Measurements from ENCODE around the gene LRBA. TPM values are rescaled to one million over a fixed set of nuclear protein-coding genes. Genes with fewer than 3 reads are reported as not detected.

Gene LRBA
- total RNA-seq, 1 donor from 2014 or later: 28.2 TPM

DNA sequence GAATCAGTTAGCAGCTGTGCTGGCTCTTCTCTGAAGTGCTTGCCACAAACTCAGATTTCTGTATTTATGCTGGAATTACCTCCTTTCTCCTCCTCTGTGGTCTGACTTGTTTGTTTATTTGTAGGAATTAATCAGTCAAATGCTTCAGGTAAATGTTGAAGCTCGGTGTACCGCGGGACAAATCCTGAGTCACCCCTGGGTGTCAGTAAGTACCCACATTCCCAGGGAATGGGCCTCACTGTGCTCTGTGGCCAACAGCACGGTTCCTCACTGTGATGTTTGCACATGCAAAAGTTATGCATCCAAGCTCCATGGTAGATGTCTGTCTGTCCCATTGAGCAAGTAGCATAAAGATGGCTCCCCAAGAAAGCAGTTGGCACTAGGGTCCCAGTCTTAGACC lies 766.9 kb downstream of the LRBA start:
- Mint-ChIP-seq H3K9me3 (no peaks in the 10 kb centered on the region), H3K4me3 (no peak overlapping the region), H3K27ac (ENCODE audit: unreplicated experiment) (no peak overlapping the region), H3K36me3 (ENCODE audit: low read depth) (peaks cover 35% of the 10 kb centered on the region), H3K27me3 (ENCODE audit: low read depth) (no peaks in the 10 kb centered on the region), H3K4me1 (peaks cover 11% of the 10 kb centered on the region)
- TF ChIP-seq CTCF (conservative IDR thresholded peaks at IDR 0.05): no peak
- no peak for DNase-seq (ENCODE audit: low read depth, low spot score)

GRCh38 chr4:150247184-150247583 lies 767.9 kb downstream of the LRBA start:
- Mint-ChIP-seq H3K36me3 (ENCODE audit: low read depth) (peaks cover 32% of the 10 kb centered on the region), H3K9me3 (no peaks in the 10 kb centered on the region), H3K4me1 (peaks cover 11% of the 10 kb centered on the region), H3K4me3 (no peak overlapping the region), H3K27me3 (ENCODE audit: low read depth) (no peaks in the 10 kb centered on the region), H3K27ac (ENCODE audit: unreplicated experiment) (no peak overlapping the region)
- DNase-seq (ENCODE audit: low read depth, low spot score): no peak
- TF ChIP-seq CTCF (conservative IDR thresholded peaks at IDR 0.05): no peak

DNA sequence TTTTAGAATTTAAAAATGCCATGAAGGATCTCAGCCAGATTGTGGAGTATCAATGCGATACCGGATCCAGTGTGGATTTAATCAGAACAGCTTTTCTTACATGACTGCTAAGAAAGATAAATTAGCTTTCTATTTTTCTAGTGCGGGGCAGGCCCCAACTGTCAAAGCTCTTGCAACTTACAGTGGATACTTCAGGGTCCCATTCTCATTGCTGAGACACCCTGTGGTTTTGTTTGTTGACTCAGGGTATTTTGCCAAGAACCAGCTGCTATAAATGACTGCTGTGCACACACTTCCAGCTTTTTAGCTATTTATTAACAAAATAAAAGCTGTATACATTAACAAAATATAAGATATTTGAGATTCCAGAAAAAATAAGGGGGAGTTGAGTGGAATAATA lies 770.5 kb downstream of the LRBA start:
- H3K4me1 Mint-ChIP-seq: peaks cover 11% of the 10 kb centered on the region
- no peak for TF ChIP-seq CTCF (conservative IDR thresholded peaks at IDR 0.05)
- no peaks in the 10 kb centered on the region for H3K9me3 Mint-ChIP-seq
- no peaks in the 10 kb centered on the region for H3K27me3 Mint-ChIP-seq (ENCODE audit: low read depth)
- H3K4me3 Mint-ChIP-seq: no peak overlapping the region
- H3K27ac Mint-ChIP-seq (ENCODE audit: unreplicated experiment): no peak overlapping the region
- H3K36me3 Mint-ChIP-seq (ENCODE audit: low read depth): peaks cover 27% of the 10 kb centered on the region
- no peak for DNase-seq (ENCODE audit: low read depth, low spot score)

DNA sequence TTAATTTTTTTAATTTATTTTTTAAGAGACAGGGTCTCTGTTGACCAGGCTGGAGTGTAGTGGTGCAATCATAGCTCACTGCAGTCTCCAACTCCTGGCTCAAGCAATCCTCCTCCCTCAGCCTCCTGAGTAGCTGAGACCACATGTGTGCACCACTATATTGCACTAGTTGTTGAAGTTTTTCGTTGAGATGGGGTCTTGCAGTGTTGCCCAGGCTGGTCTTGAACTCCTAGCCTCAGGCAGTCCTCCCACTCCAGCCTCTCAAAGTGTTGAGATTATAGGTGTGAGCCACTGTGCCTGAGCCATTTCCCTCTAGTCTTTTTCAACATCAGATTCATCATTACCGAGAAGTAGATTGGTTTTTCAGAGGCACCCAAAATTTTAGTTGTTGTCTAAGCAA lies 771.2 kb downstream of the LRBA start:
- Mint-ChIP-seq H3K36me3 (ENCODE audit: low read depth) (peaks cover 22% of the 10 kb centered on the region), H3K27ac (ENCODE audit: unreplicated experiment) (peak overlapping the region; percentile 81), H3K27me3 (ENCODE audit: low read depth) (no peaks in the 10 kb centered on the region), H3K4me3 (no peak overlapping the region), H3K9me3 (no peaks in the 10 kb centered on the region), H3K4me1 (peaks cover 4% of the 10 kb centered on the region)
- no peak for DNase-seq (ENCODE audit: low read depth, low spot score)
- TF ChIP-seq CTCF (conservative IDR thresholded peaks at IDR 0.05): no peak

- Mint-ChIP-seq H3K27me3 (ENCODE audit: low read depth) (no peaks in the 10 kb centered on the region), H3K27ac (ENCODE audit: unreplicated experiment) (no peak overlapping the region), H3K4me3 (no peak overlapping the region), H3K9me3 (no peaks in the 10 kb centered on the region), H3K36me3 (ENCODE audit: low read depth) (peaks cover 17% of the 10 kb centered on the region), H3K4me1 (no peaks in the 10 kb centered on the region)
- DNase-seq (ENCODE audit: low read depth, low spot score): peak; percentile 46
- peak; percentile 94 for TF ChIP-seq CTCF (conservative IDR thresholded peaks at IDR 0.05)
Observed at GRCh38 chr4:150242820-150243458, 772.1 kb downstream of the LRBA start.
